Kidney tubule cell (primary cell): Measurements from ENCODE around the gene NLGN2.

Source experiments
- DNase-seq: peaks from one replicate; pipeline ENCODE4 v3.0.0-alpha.2; 2018; ENCODE audit warnings: low spot score

Gene NLGN2

DNA sequence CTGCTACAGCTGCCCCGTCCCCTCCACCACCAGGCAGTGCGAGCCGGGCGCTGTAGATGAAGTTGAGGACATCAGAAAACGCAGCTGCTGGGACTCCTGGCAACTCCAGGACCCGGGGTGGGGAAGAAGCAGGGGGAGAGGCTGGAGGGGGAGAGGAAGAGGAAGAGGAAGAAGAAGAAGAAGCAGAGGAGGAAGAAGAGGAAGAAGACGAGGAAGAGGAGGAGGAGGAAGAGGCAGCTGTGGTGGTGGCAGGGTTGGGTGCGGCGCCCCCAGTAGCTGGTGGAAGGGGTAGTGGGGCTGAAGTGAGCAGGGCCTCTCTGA is 58.6 kb downstream of the NLGN2 start:
- DNase-seq: no peak

DNA sequence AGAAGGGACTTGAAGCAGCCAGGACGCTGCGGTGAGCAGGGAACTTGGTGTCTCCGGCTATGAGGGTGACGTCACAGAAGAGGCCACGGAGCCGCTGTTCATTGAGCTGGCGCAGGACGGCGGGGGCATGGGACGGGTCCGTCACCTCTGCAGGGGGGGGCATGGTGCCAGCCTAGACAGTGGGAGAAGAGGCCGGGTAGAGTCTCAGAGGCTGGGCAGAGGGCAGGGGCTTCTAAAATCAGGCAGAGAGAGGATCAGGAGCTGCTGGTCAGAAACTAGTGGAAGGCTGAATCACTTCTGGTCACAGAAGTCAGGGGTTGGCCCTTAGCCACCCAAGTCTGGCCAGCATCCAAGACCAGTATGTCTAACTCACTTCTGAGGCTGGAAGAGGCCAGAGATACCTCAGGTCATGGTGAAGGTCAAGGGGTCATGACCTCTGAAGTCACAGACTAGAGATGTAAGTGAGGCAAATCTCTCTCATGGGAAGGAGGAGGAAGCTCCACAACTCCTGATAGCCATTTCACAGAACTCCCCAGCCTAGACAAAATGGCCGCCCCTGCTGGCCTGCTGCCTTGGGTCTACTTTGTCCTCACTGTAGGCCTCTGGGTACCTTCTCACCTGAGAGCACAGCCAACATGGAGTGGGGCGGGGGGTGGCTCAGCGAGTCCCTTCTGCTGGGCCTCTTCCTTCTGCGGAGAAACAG is 59.1 kb downstream of the NLGN2 start:
- peak; percentile 64 for DNase-seq

GRCh38 chr17:7467498-7467897 is 59.9 kb downstream of the NLGN2 start:
- no peak for DNase-seq

- DNase-seq: no peak
Observed at GRCh38 chr17:7468290-7468689, 60.6 kb downstream of the NLGN2 start.

DNA sequence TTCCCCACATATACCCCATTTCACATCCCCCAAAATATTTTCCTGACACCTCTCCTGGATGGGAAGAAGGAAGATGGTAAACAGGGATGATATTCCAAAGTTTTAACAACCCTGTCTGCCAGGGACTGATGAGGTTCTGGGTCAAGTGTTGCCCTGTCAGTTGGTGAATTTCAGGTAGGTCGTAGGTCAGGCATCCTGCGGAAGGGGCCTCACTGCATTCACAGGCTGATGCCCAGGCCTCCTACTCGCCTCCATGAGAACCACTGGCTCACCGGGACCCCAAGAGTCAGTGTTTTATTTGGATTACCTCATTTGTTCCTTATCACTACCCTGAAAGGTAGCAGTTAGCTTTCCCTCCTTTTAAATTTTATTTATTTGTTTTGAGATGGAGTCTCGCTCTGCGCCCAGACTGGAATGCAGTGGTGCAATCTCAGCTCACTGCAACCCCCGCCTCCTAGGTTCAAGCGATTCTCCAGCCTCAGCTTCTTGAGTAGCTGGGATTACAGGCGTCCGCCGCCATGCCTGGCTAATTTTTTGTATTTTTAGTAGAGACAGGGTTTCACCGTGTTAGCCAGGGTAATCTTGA is 61.3 kb downstream of the NLGN2 start:
- no peak for DNase-seq
